ENCODE data around the gene TTC16. TPM values are rescaled to one million over a fixed set of nuclear protein-coding genes. Genes with fewer than 3 reads are reported as not detected.

TTC16 gene
- total RNA-seq, 1 experiment from 2014 or later, result 0.26 TPM

DNA sequence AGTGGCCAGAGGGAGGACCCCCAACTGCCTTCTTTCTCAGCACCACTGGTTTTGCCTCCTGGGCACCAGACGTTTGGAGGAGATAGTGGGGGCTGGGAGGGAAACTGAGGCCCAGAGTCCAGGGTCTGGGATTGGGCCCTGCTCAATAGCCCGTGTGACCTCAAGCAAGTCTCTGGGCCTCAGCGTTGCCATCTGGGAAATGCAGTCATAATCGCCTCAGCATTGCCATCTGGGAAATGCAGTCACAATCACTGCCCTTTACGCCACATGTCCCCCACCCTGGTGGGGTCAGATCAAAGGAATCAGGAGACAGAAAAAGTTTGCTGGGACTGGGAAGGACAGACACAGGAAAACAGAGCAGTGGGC lies 61.0 kb downstream of the TTC16 start:
- Histone ChIP-seq H3K36me3 (ENCODE audit: low read depth) (no peaks in the 10 kb centered on the region), H2AFZ (no peak overlapping the region), H3F3A (ENCODE audit: insufficient read depth, low read depth) (peaks cover 14% of the 10 kb centered on the region; the same call in 1 of the 2 replicates), H3K79me2 (ENCODE audit: low read depth) (no peaks in the 10 kb centered on the region), H3K4me3 (no peak overlapping the region), H3K4me2 (no peak overlapping the region), H3K9me2 (ENCODE audit: insufficient read depth) (no peaks in the 10 kb centered on the region), H3K27ac (no peak overlapping the region), H3K27me3 (ENCODE audit: insufficient read depth, low read depth) (peaks cover 8% of the 10 kb centered on the region; the same call in 1 of the 2 replicates), H3K9me3 (ENCODE audit: insufficient read depth, low read depth) (no peaks in the 10 kb centered on the region), H4K20me1 (ENCODE audit: insufficient read depth) (no peaks in the 10 kb centered on the region), H3K4me1 (replicated peaks; ENCODE audit: insufficient read depth) (no peaks in the 10 kb centered on the region)
- CTCF ChIA-PET, result no interaction called here
- TF ChIP-seq, protein P1, sequence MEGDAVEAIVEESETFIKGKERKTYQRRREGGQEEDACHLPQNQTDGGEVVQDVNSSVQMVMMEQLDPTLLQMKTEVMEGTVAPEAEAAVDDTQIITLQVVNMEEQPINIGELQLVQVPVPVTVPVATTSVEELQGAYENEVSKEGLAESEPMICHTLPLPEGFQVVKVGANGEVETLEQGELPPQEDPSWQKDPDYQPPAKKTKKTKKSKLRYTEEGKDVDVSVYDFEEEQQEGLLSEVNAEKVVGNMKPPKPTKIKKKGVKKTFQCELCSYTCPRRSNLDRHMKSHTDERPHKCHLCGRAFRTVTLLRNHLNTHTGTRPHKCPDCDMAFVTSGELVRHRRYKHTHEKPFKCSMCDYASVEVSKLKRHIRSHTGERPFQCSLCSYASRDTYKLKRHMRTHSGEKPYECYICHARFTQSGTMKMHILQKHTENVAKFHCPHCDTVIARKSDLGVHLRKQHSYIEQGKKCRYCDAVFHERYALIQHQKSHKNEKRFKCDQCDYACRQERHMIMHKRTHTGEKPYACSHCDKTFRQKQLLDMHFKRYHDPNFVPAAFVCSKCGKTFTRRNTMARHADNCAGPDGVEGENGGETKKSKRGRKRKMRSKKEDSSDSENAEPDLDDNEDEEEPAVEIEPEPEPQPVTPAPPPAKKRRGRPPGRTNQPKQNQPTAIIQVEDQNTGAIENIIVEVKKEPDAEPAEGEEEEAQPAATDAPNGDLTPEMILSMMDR (conservative IDR thresholded peaks at IDR 0.05), result no peak
- TF ChIP-seq EZH2 (IDR thresholded peaks at IDR 0.05; ENCODE audit: low read depth), result no peak
- intact Hi-C loops (cut with micrococcal nuclease; ENCODE audit: unreplicated experiment), result no loop called here
- BruUV-seq (replicated peaks), result no TSS peak
- DNase-seq, result no peak
- POLR2A ChIA-PET (ENCODE audit: unreplicated experiment), result no interaction called here

DNA sequence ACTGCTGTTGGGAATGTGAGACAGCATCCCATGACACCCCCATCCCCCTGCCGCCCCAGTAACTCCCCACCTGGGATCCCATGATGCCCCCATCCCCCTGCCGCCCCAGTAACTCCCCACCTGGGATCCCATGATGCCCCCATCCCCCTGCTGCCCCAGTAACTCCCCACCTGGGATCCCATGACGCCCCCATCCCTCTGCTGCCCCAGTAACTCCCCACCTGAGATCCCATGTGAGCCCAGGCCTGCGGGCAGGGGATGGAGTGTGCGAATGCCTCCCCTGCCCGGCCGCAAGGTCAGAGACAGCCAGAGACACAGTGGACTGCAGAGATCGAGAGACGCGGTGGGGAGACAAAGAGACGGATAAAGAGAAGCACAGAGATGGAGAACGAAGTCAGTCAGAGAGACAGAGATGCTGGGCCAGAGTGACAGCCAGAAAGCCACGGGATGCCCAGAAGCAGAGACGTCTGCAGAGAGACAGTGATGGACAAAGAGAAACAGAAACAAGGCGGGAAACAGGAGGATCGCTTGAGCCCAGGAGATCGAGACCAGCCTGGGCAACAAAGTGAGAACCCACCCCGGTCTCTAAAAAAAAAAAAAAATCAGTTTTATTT lies 61.6 kb downstream of the TTC16 start:
- H2AFZ ChIP-seq, result no peak overlapping the region
- no peak overlapping the region for H3K27ac ChIP-seq

DNA sequence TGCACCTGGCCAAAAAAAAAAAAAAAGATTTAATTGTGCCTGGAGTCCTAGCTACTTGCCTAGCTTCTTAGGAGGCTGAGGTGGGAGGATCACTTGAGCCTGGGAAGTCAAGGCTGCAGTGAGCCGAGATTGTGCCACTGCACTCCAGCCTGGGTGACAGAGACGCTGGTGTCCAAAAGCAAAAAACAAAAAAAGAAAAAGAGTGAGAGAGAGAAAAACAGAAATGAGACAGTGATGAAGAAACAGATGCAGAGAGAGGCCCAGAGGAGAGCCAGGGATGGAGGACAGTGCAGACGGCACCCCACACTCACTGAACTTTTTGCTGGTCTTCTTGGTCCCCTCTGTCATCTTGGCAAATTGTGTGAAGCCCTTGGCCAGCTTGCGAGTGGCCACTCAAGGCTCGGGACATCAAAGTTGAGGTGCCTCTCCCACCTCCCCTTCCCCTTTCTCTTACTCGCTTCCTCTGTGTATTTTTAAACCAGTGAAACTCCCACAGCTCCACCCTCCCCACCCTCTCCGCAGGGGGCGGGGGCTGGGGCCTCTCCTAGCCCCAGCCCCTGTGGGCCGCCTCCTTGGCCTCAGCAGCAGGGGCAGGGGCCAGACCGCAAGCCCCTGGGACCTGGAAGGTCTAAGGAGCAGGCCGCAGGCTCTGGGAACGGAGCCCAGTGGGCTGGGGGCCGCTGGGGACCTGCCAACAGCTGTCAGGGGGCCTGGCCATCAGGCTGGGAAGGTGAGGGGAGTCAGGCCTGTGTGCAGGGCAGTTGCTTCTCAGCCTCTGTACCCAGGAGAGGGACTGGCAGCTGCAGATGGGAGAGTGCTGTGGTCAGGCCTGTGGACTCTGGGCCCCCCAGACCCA lies 62.6 kb downstream of the TTC16 start, which contains the start of gene SH2D3C:
TSS of gene SH2D3C (minus strand) at position 387 of the 856 bp plus-strand sequence. CDS start at position 348, 39 bp downstream.
- H3F3A ChIP-seq (ENCODE audit: insufficient read depth, low read depth), result peaks cover 18% of the 10 kb centered on the region; the same call in 1 of the 2 replicates
- DNase-seq, result no peak
- no peaks in the 10 kb centered on the region for H3K9me3 ChIP-seq (ENCODE audit: insufficient read depth, low read depth)
- H3K27me3 ChIP-seq (ENCODE audit: insufficient read depth, low read depth), result peaks cover 8% of the 10 kb centered on the region; the same call in 1 of the 2 replicates
- no peaks in the 10 kb centered on the region for H3K9me2 ChIP-seq (ENCODE audit: insufficient read depth)
- no peak within 1 kb of the TSS for H3K4me3 ChIP-seq
- ChIA-PET CTCF (interaction anchor here (1.1 kb wide), 1 partner anchor 43 kb away, joined by 3 read pairs; the partner anchor contains the start of gene TOR2A), POLR2A (ENCODE audit: unreplicated experiment) (no interaction called here)
- H3K4me1 ChIP-seq (replicated peaks; ENCODE audit: insufficient read depth), result no peaks in the 10 kb centered on the region
- no TSS peak for BruUV-seq (replicated peaks)
- H3K27ac ChIP-seq, result no peak within 1 kb of the TSS
- no peaks in the 10 kb centered on the region for H3K36me3 ChIP-seq (ENCODE audit: low read depth)
- TF ChIP-seq, protein P1 (conservative IDR thresholded peaks at IDR 0.05), result no peak
- TF ChIP-seq EZH2 (IDR thresholded peaks at IDR 0.05; ENCODE audit: low read depth), result no peak
- H4K20me1 ChIP-seq (ENCODE audit: insufficient read depth), result no peaks in the 10 kb centered on the region
- H2AFZ ChIP-seq, result no peak within 1 kb of the TSS
- no peaks in the 10 kb centered on the region for H3K79me2 ChIP-seq (ENCODE audit: low read depth)
- H3K4me2 ChIP-seq, result no peak within 1 kb of the TSS
- intact Hi-C loops (cut with micrococcal nuclease; ENCODE audit: unreplicated experiment), result no loop called here

More for the DNA sequence above, 61.6 kb downstream of the TTC16 start:
- Histone ChIP-seq H3K79me2 (ENCODE audit: low read depth) (no peaks in the 10 kb centered on the region), H3K4me3 (no peak overlapping the region), H3K36me3 (ENCODE audit: low read depth) (no peaks in the 10 kb centered on the region), H3K4me1 (replicated peaks; ENCODE audit: insufficient read depth) (no peaks in the 10 kb centered on the region), H3K9me2 (ENCODE audit: insufficient read depth) (no peaks in the 10 kb centered on the region), H4K20me1 (ENCODE audit: insufficient read depth) (no peaks in the 10 kb centered on the region), H3K4me2 (no peak overlapping the region), H3K27me3 (ENCODE audit: insufficient read depth, low read depth) (peaks cover 8% of the 10 kb centered on the region; the same call in 1 of the 2 replicates), H3F3A (ENCODE audit: insufficient read depth, low read depth) (peaks cover 14% of the 10 kb centered on the region; the same call in 1 of the 2 replicates), H3K9me3 (ENCODE audit: insufficient read depth, low read depth) (no peaks in the 10 kb centered on the region)
- no peak for TF ChIP-seq EZH2 (IDR thresholded peaks at IDR 0.05; ENCODE audit: low read depth)
- TF ChIP-seq, protein P1 (conservative IDR thresholded peaks at IDR 0.05), result no peak
- DNase-seq, result no peak
- ChIA-PET POLR2A (ENCODE audit: unreplicated experiment) (no interaction called here), CTCF (no interaction called here)
- BruUV-seq (replicated peaks), result no TSS peak
- intact Hi-C loops (cut with micrococcal nuclease; ENCODE audit: unreplicated experiment), result no loop called here
